ENCODE data around the gene ATP11A. TPM values are rescaled to one million over a fixed set of nuclear protein-coding genes. Genes with fewer than 3 reads are reported as not detected.

Gene ATP11A
- total RNA-seq, 1 experiment from 2014 or later = 41.2 TPM

- no peaks in the 10 kb centered on the region for H3K4me1 Mint-ChIP-seq (ENCODE audit: insufficient read depth, unreplicated experiment)
- ChIA-PET CTCF (no interaction called here), POLR2A (no interaction called here)
- H3K27me3 Mint-ChIP-seq (ENCODE audit: insufficient read depth, unreplicated experiment) = no peaks in the 10 kb centered on the region
- no peak for TF ChIP-seq CTCF (IDR thresholded peaks at IDR 0.05; ENCODE audit: unreplicated experiment)
- DNase-seq (ENCODE audit: unreplicated experiment) = no peak
- H3K4me3 Mint-ChIP-seq (ENCODE audit: unreplicated experiment) = no peak overlapping the region
- no TSS peak for BruUV-seq (replicated peaks)
- H3K36me3 Mint-ChIP-seq (ENCODE audit: insufficient read depth, unreplicated experiment) = peaks cover 27% of the 10 kb centered on the region
- no peaks in the 10 kb centered on the region for H3K9me3 Mint-ChIP-seq (ENCODE audit: unreplicated experiment)
- intact Hi-C loops (cut with micrococcal nuclease) = no loop called here
- no peak overlapping the region for H3K27ac Mint-ChIP-seq (ENCODE audit: low read depth, unreplicated experiment)
These were observed 160.4 kb downstream of the ATP11A start for GRCh38 chr13:112850273-112850672.

DNA sequence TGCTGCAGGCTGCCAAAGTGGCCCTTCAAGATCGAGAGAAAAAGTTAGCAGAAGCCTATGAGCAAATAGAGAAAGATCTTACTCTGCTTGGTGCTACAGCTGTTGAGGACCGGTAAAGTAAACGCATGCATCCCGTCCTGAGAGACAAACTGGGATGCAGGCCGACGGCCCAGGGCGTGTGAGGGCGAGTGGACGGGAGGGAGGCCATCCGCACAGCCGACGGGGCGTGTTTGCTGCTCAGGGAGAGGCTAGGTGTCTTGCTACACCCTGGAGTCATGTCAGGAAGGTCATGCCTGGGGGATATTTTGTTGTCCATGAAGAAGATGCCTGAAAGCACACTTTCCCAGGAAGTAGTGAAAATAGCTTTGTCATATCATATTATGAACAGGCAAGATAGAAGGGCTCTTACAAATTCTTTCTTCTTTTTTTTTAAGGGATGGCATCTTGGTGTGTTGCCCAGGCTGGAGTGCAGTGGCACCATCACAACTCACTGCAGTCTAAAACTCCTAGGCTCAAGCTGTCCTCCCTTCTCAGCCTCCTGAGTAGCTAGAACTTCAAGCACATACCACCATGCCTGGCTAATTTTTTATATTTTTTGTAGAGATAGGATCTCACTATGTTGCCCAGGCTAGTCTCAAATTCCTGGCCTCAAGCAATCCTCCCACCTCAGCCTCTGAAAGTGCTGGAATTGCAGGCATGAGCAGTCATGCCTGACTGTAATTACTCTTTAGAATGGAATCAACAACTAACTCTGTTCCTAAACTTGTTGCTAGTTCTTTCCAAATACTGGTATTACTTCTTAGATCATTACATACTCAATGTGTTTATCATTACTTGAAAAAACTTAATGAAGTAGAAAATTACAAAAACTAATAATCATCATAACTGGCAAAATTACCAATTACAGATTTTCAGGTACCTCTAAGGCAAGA, 161.5 kb downstream of the ATP11A start:
- no peak overlapping the region for H3K27ac Mint-ChIP-seq (ENCODE audit: low read depth, unreplicated experiment)

GRCh38 chr13:112852392-112852791, 162.6 kb downstream of the ATP11A start:
- no peak for DNase-seq (ENCODE audit: unreplicated experiment)
- no peak for TF ChIP-seq CTCF (IDR thresholded peaks at IDR 0.05; ENCODE audit: unreplicated experiment)
- Mint-ChIP-seq H3K27ac (ENCODE audit: low read depth, unreplicated experiment) (no peak overlapping the region), H3K4me3 (ENCODE audit: unreplicated experiment) (no peak overlapping the region), H3K27me3 (ENCODE audit: insufficient read depth, unreplicated experiment) (no peaks in the 10 kb centered on the region), H3K9me3 (ENCODE audit: unreplicated experiment) (no peaks in the 10 kb centered on the region), H3K4me1 (ENCODE audit: insufficient read depth, unreplicated experiment) (no peaks in the 10 kb centered on the region), H3K36me3 (ENCODE audit: insufficient read depth, unreplicated experiment) (peaks cover 44% of the 10 kb centered on the region)
- intact Hi-C loops (cut with micrococcal nuclease) = no loop called here
- ChIA-PET POLR2A (no interaction called here), CTCF (no interaction called here)
- no TSS peak for BruUV-seq (replicated peaks)

More for the DNA sequence above, 161.5 kb downstream of the ATP11A start:
- CTCF ChIA-PET = interaction anchor here (1.0 kb wide), 1 partner anchor 245 kb away, joined by 3 read pairs; no protein-coding TSS in a partner anchor
- Mint-ChIP-seq H3K9me3 (ENCODE audit: unreplicated experiment) (no peaks in the 10 kb centered on the region), H3K4me1 (ENCODE audit: insufficient read depth, unreplicated experiment) (no peaks in the 10 kb centered on the region), H3K4me3 (ENCODE audit: unreplicated experiment) (no peak overlapping the region), H3K36me3 (ENCODE audit: insufficient read depth, unreplicated experiment) (peaks cover 38% of the 10 kb centered on the region), H3K27me3 (ENCODE audit: insufficient read depth, unreplicated experiment) (no peaks in the 10 kb centered on the region)
- intact Hi-C loops (cut with micrococcal nuclease) = no loop called here
- no peak for TF ChIP-seq CTCF (IDR thresholded peaks at IDR 0.05; ENCODE audit: unreplicated experiment)
- DNase-seq (ENCODE audit: unreplicated experiment) = no peak
- no TSS peak for BruUV-seq (replicated peaks)
- POLR2A ChIA-PET = no interaction called here

- POLR2A ChIA-PET = no interaction called here
- Mint-ChIP-seq H3K27me3 (ENCODE audit: insufficient read depth, unreplicated experiment) (no peaks in the 10 kb centered on the region), H3K36me3 (ENCODE audit: insufficient read depth, unreplicated experiment) (peaks cover 44% of the 10 kb centered on the region), H3K4me1 (ENCODE audit: insufficient read depth, unreplicated experiment) (no peaks in the 10 kb centered on the region), H3K4me3 (ENCODE audit: unreplicated experiment) (no peak overlapping the region), H3K9me3 (ENCODE audit: unreplicated experiment) (no peaks in the 10 kb centered on the region), H3K27ac (ENCODE audit: low read depth, unreplicated experiment) (no peak overlapping the region)
- intact Hi-C loops (cut with micrococcal nuclease) = no loop called here
- TF ChIP-seq CTCF (IDR thresholded peaks at IDR 0.05; ENCODE audit: unreplicated experiment) = no peak
- DNase-seq (ENCODE audit: unreplicated experiment) = no peak
- CTCF ChIA-PET = no interaction called here
- no TSS peak for BruUV-seq (replicated peaks)
These were observed 163.0 kb downstream of the ATP11A start for GRCh38 chr13:112852808-112853207.

Data from MCF 10A (cell line).